KG1 (cell line): ENCODE data around the gene CDCA5.

Experiments used
- DNase-seq: peaks from one replicate; lab custom pipeline; 2025; lab: John Stamatoyannopoulos, UW

Gene CDCA5

GRCh38 chr11:65071907-65072630 lies 11.8 kb downstream of the CDCA5 start:
- DNase-seq: no peak

- no peak for DNase-seq
Observed at GRCh38 chr11:65069217-65069616, 14.6 kb downstream of the CDCA5 start.

GRCh38 chr11:65067446-65067845 lies 16.4 kb downstream of the CDCA5 start:
- no peak for DNase-seq

- no peak for DNase-seq
Observed at GRCh38 chr11:65066805-65067291, 17.0 kb downstream of the CDCA5 start.

GRCh38 chr11:65066315-65066714 lies 17.5 kb downstream of the CDCA5 start:
- no peak for DNase-seq

GRCh38 chr11:65065851-65066250 lies 18.0 kb downstream of the CDCA5 start:
- no peak for DNase-seq

GRCh38 chr11:65064847-65065240 lies 19.0 kb downstream of the CDCA5 start:
- no peak for DNase-seq

- DNase-seq: no peak
Observed at GRCh38 chr11:65063532-65063931, 20.3 kb downstream of the CDCA5 start.

- no peak for DNase-seq
Observed at GRCh38 chr11:65060913-65061408, 22.9 kb downstream of the CDCA5 start.

GRCh38 chr11:65059959-65060824 lies 23.6 kb downstream of the CDCA5 start:
- DNase-seq: no peak

GRCh38 chr11:65059523-65059922 lies 24.3 kb downstream of the CDCA5 start:
- no peak for DNase-seq

- DNase-seq: no peak
Observed at GRCh38 chr11:65058419-65059054, 25.3 kb downstream of the CDCA5 start, which contains the start of gene NAALADL1. NAALADL1 (minus strand) TSS chr11:65058553; CDS start chr11:65058521, 32 bp downstream.

- no peak for DNase-seq
Observed at GRCh38 chr11:65058012-65058411, 25.8 kb downstream of the CDCA5 start.

GRCh38 chr11:65057526-65057925 lies 26.3 kb downstream of the CDCA5 start:
- no peak for DNase-seq

- DNase-seq: no peak
Observed at GRCh38 chr11:65056999-65057398, 26.8 kb downstream of the CDCA5 start.

- DNase-seq: no peak
Observed at GRCh38 chr11:65055538-65055937, 28.3 kb downstream of the CDCA5 start.

GRCh38 chr11:65053827-65054508 lies 29.9 kb downstream of the CDCA5 start:
- DNase-seq: no peak

GRCh38 chr11:65051398-65051858 lies 32.4 kb downstream of the CDCA5 start:
- no peak for DNase-seq

- no peak for DNase-seq
Observed at GRCh38 chr11:65047581-65048422, 36.0 kb downstream of the CDCA5 start.

- DNase-seq: no peak
Observed at GRCh38 chr11:65045728-65046127, 38.1 kb downstream of the CDCA5 start.

GRCh38 chr11:65045061-65045460 lies 38.8 kb downstream of the CDCA5 start:
- no peak for DNase-seq
